Loucy (cell line): ENCODE data around the gene PAX5.

Experiments
- EZH2phosphoT487 ChIP-seq: fragments of 200-600 bp; IDR thresholded peaks from 2 replicates; pipeline ENCODE4 v1.6.1; 2018; ENCODE audit warnings: antibody characterized with exemption, mild to moderate bottlenecking, moderate library complexity, borderline replicate concordance
- TF ChIP-seq, protein P1 (sequence below): fragments of 200-600 bp; sonication (generic); conservative IDR thresholded peaks from 2 replicates; pipeline ENCODE4 v1.5.1; 2014; ENCODE audit warnings: mild to moderate bottlenecking, antibody characterized with exemption, low read length

DNA sequence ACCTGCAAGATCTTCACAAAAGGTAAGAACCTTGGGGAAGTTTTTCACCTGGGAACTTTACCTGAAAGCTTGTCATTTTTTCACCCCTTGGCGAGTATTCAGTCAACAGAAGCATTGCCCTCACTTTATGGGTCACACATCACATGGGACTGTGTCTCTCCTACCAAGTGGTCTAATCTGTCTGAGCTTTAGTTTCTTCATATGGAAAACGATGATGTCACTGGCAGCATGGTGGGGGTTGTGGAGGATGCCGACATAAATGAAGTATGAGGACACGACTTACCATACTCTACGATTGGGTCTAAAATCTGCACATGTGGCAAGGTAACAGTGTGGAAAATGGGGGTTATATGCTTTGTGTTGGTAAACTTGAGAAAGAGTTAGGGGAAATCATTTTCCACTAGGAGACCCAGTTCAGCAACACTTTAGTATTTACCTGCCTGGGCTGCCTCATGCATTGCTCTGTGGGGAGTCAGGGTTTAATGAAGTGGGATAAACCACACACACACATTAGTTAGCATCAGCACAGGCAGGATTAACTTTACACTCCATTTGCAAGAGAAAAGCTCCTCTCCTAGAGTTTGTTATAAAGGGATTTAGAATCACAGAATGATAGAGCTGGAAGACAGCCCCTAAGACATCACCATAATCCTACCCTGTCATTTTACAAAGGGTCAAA lies 19.8 kb upstream of the PAX5 start:
- TF ChIP-seq, protein P1, sequence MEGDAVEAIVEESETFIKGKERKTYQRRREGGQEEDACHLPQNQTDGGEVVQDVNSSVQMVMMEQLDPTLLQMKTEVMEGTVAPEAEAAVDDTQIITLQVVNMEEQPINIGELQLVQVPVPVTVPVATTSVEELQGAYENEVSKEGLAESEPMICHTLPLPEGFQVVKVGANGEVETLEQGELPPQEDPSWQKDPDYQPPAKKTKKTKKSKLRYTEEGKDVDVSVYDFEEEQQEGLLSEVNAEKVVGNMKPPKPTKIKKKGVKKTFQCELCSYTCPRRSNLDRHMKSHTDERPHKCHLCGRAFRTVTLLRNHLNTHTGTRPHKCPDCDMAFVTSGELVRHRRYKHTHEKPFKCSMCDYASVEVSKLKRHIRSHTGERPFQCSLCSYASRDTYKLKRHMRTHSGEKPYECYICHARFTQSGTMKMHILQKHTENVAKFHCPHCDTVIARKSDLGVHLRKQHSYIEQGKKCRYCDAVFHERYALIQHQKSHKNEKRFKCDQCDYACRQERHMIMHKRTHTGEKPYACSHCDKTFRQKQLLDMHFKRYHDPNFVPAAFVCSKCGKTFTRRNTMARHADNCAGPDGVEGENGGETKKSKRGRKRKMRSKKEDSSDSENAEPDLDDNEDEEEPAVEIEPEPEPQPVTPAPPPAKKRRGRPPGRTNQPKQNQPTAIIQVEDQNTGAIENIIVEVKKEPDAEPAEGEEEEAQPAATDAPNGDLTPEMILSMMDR: no peak
- no peak for TF ChIP-seq EZH2phosphoT487
